ENCODE results near the gene TP53AIP1.

The TP53AIP1 gene, protein sequence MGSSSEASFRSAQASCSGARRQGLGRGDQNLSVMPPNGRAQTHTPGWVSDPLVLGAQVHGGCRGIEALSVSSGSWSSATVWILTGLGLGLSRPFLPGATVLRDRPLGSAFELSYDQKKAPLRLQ

GRCh38 chr11:128942817-128943427, at the start of gene TP53AIP1:
TSS of gene TP53AIP1 (minus strand) at chr11:128942871. CDS start at chr11:128937818, 5,053 bp downstream.
- DNase-seq (ENCODE audit: low read depth): no peak

DNA sequence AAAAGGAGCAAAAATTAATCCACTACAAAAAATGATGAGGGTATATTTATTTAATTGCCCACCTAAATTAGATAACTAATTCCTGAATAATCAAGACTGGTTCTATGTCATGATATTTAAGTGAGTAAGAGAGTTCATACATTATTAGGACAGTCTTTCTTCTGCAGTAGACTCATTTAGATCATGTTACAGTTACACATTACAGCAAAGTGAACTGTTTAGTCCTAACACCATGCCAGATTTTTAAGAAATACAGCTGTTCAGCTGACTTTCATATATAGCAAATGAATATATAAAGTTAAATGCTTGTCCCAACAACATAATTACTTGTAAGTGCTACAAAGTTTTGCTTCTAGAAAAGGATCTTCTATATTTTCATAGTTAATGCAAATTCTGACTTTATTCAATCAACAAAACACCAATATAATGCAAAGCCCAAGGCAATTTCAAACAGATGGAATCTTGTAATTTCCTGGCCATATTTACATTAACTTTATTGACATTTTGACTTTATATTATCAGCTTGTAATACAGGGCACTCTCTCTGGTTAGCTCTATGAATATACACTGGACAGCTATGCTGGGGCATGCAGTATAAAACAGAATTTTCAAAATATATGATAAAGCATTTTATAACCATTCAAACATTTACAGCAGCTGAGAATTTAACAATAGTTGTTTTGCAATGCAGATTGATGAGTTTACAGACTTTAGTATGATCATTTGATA, 45.7 kb upstream of the TP53AIP1 start:
- DNase-seq (ENCODE audit: low read depth): no peak

GRCh38 chr11:128985880-128986279, 43.2 kb upstream of the TP53AIP1 start:
- no peak for DNase-seq (ENCODE audit: low read depth)

- DNase-seq (ENCODE audit: low read depth): no peak
Observed at GRCh38 chr11:128983023-128983422, 40.4 kb upstream of the TP53AIP1 start.

DNA sequence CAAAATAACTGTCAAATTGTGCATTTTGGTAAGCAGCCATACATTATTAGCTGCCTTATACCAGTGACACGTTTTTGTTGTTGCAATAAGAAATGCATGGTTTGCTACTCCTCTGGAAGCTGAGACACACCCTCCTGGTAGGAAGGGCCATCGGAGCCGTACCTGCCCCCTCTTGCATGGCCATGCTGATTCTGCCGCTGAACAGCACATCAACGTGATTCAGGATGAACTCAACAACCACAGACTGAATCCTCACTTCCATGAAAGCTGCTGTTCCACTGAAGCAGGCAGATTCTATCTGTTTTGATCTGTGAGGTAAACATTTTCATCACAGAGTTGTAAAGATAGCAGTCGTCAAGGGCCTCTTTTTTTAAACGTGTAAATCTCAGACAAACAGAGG, 38.6 kb upstream of the TP53AIP1 start:
- no peak for DNase-seq (ENCODE audit: low read depth)

DNA sequence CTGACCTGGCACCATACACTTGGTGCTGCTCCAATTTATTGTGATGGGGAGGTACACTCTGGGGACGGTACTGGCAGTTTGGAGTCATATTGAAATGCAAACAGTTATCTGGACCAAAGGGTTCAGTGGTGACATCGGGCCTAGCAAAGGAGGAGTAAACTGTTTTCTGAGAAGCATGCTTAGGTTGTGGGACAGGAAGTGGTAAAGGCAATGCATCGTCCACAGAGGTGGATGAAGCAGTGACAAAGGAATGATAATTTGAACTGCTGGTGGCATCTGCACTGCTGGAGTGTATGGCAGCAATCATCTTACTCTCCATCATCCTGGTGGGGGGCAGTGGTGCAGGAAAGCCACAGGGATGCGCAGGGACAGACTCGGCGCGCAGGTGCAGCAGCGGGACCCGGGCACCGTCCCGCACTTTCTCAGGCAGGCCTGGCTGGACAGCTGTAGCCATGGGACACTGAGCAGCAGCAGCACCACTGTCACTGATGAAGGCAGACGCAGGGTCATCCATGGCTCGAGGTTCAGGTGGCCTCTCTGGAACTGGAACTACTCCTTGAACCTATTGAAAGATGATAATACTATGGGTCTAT, 28.0 kb upstream of the TP53AIP1 start:
- no peak for DNase-seq (ENCODE audit: low read depth)

- no peak for DNase-seq (ENCODE audit: low read depth)
Observed at GRCh38 chr11:128968916-128969315, 26.2 kb upstream of the TP53AIP1 start.

GRCh38 chr11:128967578-128967977, 24.9 kb upstream of the TP53AIP1 start:
- DNase-seq (ENCODE audit: low read depth): no peak

DNA sequence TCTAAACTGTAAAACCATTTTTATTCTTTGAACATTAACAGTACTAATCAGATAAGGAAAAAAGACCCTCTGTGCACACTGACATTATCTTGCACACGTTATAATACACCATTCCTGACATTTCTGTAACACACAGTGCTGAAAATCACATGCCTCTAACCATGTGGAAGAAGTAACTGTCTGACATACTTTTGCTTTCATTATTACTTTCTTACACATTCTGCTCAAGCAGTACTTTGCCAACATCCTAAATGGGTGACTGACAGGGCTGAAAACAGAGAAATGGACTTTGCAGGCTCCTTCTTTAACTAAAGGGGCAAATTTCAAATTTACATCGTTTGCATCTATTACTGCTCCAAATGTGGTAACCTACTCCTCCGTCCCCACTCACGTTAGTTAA, 22.8 kb upstream of the TP53AIP1 start:
- DNase-seq (ENCODE audit: low read depth): no peak

DNA sequence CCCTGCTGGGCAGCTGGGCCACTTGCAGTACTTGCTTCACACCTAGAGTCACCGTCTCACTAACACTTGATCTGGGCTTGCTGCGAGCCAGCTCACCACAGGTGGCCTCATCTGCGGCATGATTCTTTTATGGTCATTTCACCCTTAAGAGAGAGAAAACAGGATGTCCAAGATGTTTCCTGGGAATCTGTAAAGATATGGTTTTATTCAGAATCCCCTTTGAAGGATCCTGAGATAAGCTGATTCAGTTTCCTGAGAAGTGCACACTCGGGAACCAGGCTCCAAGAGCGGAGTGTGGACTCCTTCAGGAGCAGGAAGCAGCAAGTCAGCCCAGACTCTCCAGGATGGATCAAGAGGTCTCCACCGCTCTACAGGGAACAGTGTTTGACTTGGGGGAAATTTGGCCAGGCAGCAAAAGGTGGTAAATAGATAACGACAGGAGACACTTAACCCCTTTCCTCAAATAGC, 21.8 kb upstream of the TP53AIP1 start:
- DNase-seq (ENCODE audit: low read depth): no peak

- no peak for DNase-seq (ENCODE audit: low read depth)
Observed at GRCh38 chr11:128963744-128964325, 21.2 kb upstream of the TP53AIP1 start.

GRCh38 chr11:128962896-128963295, 20.2 kb upstream of the TP53AIP1 start:
- no peak for DNase-seq (ENCODE audit: low read depth)

GRCh38 chr11:128961645-128962044, 19.0 kb upstream of the TP53AIP1 start:
- no peak for DNase-seq (ENCODE audit: low read depth)

DNA sequence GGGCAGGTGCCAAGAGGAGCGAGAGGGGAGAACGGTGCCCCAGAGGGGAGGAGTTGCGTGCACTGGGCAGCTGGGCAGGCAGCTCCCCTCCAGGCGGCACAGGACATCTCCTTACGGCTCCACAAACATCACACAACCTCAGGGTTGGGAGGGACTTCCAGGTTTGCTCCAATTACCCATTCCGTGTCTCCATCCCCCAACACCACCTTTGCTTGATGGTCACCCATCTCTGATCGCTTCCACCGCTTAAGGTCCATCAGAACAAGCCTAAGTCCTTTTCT, 14.5 kb upstream of the TP53AIP1 start:
- no peak for DNase-seq (ENCODE audit: low read depth)

GRCh38 chr11:128956401-128957201, 13.9 kb upstream of the TP53AIP1 start:
- no peak for DNase-seq (ENCODE audit: low read depth)

DNA sequence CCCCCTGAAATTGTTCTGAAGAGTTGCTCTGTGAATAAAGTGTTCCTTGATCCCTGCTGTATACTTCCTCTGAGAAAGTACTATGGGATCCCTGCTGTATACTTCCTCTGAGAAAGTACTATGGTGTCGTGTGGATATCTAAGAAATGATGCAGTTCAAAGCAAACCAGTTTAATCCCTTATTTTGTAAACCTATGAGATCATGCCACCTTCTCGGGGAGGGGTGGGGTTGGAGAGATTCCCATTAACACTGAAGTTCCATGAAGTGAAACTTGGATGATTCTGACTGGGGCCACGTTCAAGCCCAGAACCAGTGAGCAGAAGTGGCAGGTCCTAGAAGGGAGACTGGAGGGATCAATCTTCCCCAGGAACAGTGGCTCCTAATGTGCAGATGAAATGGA, 13.0 kb upstream of the TP53AIP1 start:
- DNase-seq (ENCODE audit: low read depth): no peak

DNA sequence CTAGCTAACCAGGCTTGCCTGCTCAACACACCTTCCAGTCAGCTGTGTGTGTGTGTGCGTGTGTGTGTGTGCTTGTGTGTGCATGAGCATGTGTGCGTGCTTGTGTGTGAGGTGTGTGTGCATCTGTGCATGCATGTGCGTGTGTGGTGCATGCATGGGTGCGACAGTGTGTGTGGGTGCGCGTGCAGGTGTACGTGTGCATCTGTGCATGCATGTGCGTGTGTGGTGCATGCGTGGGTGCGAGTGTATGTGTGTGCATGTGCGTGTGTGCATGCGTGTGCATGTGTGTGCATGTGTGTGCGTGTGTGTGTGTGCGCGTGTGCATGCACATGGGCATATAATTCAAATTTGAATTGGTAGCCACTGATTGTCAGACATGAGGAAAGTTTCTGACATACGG, 10.5 kb upstream of the TP53AIP1 start:
- no peak for DNase-seq (ENCODE audit: low read depth)

DNA sequence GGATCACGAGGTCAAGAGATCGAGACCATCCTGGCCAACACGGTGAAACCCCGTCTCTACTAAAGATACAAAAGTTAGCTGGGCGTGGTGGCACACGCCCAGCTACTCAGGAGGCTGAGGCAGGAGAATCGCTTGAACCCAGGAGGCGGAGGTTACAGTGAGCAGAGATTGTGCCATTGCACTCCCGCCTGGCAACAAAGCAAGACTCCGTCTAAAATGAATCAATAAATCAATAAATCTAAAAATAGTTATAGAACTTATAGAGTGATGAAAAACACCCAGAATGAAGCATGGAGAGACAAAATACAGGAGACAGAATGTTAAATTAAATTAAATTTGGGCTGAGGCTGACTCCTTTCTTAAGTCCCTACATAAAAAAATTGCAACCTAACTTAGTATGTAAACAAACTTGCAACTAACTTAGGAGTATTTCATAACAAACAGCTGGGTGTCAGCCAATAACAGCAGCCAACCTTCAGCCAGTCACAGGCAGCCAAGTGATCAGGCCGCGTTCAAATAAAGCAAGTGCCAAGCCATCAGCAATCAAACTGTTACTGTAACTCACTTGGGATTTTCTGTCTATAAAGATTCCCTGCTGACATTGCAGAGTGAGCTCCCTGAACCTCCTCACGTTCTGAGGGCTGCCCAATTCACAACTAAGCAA, 7.3 kb upstream of the TP53AIP1 start:
- no peak for DNase-seq (ENCODE audit: low read depth)

DNA sequence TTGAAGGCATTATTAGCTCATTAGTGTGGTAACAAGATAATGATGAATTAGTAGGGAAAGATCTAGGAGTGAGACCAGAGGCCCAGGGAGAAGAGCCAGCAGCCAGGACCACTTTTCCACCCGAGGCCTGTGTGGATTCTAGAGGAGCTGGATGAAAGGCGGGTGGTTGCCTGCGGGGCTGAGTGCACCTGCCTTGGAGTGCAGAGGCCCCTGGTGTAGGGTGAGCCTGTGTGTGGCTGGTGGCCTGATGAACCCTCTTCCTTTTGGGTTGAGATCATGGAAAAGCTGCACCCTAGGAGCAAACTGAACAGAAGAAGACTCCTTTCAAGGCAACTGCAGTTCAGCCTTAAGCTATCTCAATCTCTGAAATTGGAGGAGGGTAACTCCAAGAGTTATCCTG, 5.9 kb upstream of the TP53AIP1 start:
- no peak for DNase-seq (ENCODE audit: low read depth)

DNA sequence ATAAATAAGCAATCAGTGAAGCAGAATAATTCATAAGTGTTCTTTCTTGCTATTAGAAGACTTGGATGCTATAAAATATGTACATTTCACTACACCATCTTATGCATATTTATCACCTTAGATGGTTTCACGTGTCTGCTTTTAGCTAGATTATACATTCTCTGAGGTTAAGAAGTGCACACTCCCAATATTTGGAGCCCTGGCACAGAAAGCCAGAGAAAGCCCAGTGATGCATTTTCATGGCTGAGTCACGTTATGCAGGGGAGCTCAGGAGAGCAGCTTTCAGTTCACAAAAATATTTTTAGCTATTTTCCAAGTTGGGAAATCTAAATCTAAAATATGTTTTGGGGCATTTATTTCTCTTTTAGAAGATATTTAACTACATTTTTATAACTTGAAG, 5.1 kb upstream of the TP53AIP1 start:
- no peak for DNase-seq (ENCODE audit: low read depth)

- DNase-seq (ENCODE audit: low read depth): no peak
Observed at GRCh38 chr11:128946648-128947047, 4.0 kb upstream of the TP53AIP1 start.
